IMR-90 (cell line): Measurements from ENCODE around the gene ZDBF2. TPM values are rescaled to one million over a fixed set of nuclear protein-coding genes. Genes with fewer than 3 reads are reported as not detected.

Experiments used
- ATAC-seq: fragments of 200-7000 bp; cut with Tn5 transposase; 2 replicates; pipeline ENCODE4 v1.9.1; 2020; ENCODE audit warnings: low read depth, mild to moderate bottlenecking, moderate library complexity
- BruUV-seq: library from RNA; stranded (reverse); fragments of 400-500 nt; replicated peaks from 2 replicates; lab custom pipeline; 2021; lab: Mats Ljungman, UMichigan
- CTCF ChIA-PET: fragments of 300-600 bp; formaldehyde crosslinking; extraction: SDS; loops from one replicate; lab custom pipeline; 2021; ENCODE audit warnings: antibody characterized with exemption; lab: Yijun Ruan, JAX
- POLR2A ChIA-PET: fragments of 300-600 bp; sonication (Branson Sonifier 250); formaldehyde crosslinking; loops from one replicate; lab custom pipeline; 2022; ENCODE audit warnings: antibody characterized with exemption; ENCODE audit not compliant: unreplicated experiment; lab: Charles Lee
- DNase-seq: peaks from one replicate; pipeline ENCODE4 v3.0.0; 2013
- H2AFZ ChIP-seq: replicated peaks from 2 replicates; pipeline ENCODE3; 2013; ENCODE audit warnings: low read length, mild to moderate bottlenecking; ENCODE audit not compliant: poor library complexity
- H2AK5ac ChIP-seq: 2 replicates; pipeline ENCODE4 v1.6.1; 2013; ENCODE audit warnings: low read depth, low read length, inconsistent platforms
- H2AK9ac ChIP-seq: replicated peaks from 2 replicates; pipeline ENCODE3; 2013; ENCODE audit warnings: mild to moderate bottlenecking, low read depth, low read length, moderate library complexity; ENCODE audit not compliant: poor library complexity
- H2BK120ac ChIP-seq: 2 replicates; pipeline ENCODE4 v1.6.1; 2013; ENCODE audit warnings: low read depth, low read length, inconsistent platforms
- H2BK15ac ChIP-seq: 3 replicates; pipeline ENCODE4 v1.6.1; 2013; ENCODE audit warnings: low read depth, low read length, inconsistent platforms
- H2BK20ac ChIP-seq: 2 replicates; pipeline ENCODE4 v1.6.1; 2013; ENCODE audit warnings: low read depth, mild to moderate bottlenecking, inconsistent platforms, low read length, moderate library complexity
- H2BK5ac ChIP-seq: 2 replicates; pipeline ENCODE4 v1.6.1; 2013; ENCODE audit warnings: mild to moderate bottlenecking, low read depth, low read length, inconsistent platforms; ENCODE audit not compliant: poor library complexity, severe bottlenecking
- H3K14ac ChIP-seq: replicated peaks from 2 replicates; pipeline ENCODE4 v1.6.1; 2013; ENCODE audit warnings: low read depth, low read length, inconsistent platforms
- H3K18ac ChIP-seq: 2 replicates; pipeline ENCODE4 v1.6.1; 2013; ENCODE audit warnings: low read depth, low read length, control low read depth
- H3K23ac ChIP-seq: 2 replicates; pipeline ENCODE4 v1.6.1; 2013; ENCODE audit warnings: low read depth, low read length, inconsistent platforms
- H3K27ac ChIP-seq: 2 replicates; pipeline ENCODE4 v1.5.1; 2013; ENCODE audit warnings: mild to moderate bottlenecking, control low read depth, low read length; ENCODE audit not compliant: insufficient read depth
- H3K27me3 ChIP-seq: 2 replicates; pipeline ENCODE4 v1.6.1; 2013; ENCODE audit warnings: low read length; ENCODE audit not compliant: control insufficient read depth, insufficient read depth
- H3K36me3 ChIP-seq: 2 replicates; pipeline ENCODE4 v1.6.1; 2013; ENCODE audit warnings: low read length, mixed read lengths; ENCODE audit not compliant: control insufficient read depth, insufficient read depth
- H3K4ac ChIP-seq: 2 replicates; pipeline ENCODE4 v1.6.1; 2013; ENCODE audit warnings: low read depth, low read length, inconsistent platforms
- H3K4me1 ChIP-seq: 2 replicates; pipeline ENCODE4 v1.6.1; 2013; ENCODE audit warnings: low read length, mixed read lengths; ENCODE audit not compliant: control insufficient read depth, insufficient read depth
- H3K4me2 ChIP-seq: 2 replicates; pipeline ENCODE4 v1.6.1; 2013; ENCODE audit warnings: low read depth, mild to moderate bottlenecking, control low read depth, low read length, moderate library complexity
- H3K4me3 ChIP-seq: 2 replicates; pipeline ENCODE4 v1.5.1; 2013; ENCODE audit warnings: low read depth, mild to moderate bottlenecking, control low read depth, low read length, moderate library complexity; ENCODE audit not compliant: insufficient read depth
- H3K56ac ChIP-seq: 2 replicates; pipeline ENCODE4 v1.6.1; 2013; ENCODE audit warnings: low read length, inconsistent platforms; ENCODE audit not compliant: insufficient read depth; ENCODE audit errors: extremely low read depth
- H3K79me1 ChIP-seq, 2 experiments: 2 replicates each; pipeline ENCODE4 v1.6.1; 2013; ENCODE audit warnings: low read length in 2 of 2, inconsistent platforms in 1 of 2, low read depth in 1 of 2
- H3K9ac ChIP-seq: 2 replicates; pipeline ENCODE4 v1.6.1; 2013; ENCODE audit warnings: low read depth, low read length, control low read depth
- H3K9me1 ChIP-seq: 2 replicates; pipeline ENCODE4 v1.6.1; 2013; ENCODE audit warnings: low read length, inconsistent platforms; ENCODE audit not compliant: insufficient read depth
- H3K9me3 ChIP-seq: 2 replicates; pipeline ENCODE4 v1.6.1; 2013; ENCODE audit warnings: low read length; ENCODE audit not compliant: control insufficient read depth, insufficient read depth
- H4K20me1 ChIP-seq: 2 replicates; pipeline ENCODE4 v1.6.1; 2013; ENCODE audit warnings: low read length, inconsistent platforms; ENCODE audit not compliant: insufficient read depth
- H4K5ac ChIP-seq: 2 replicates; pipeline ENCODE4 v1.6.1; 2013; ENCODE audit warnings: mild to moderate bottlenecking, low read depth, low read length, control low read depth
- H4K8ac ChIP-seq, 2 experiments: 2 replicates each; pipeline ENCODE4 v1.6.1; 2013; ENCODE audit warnings: low read depth in 2 of 2, low read length in 2 of 2, control low read depth in 1 of 2, inconsistent platforms in 1 of 2
- H4K91ac ChIP-seq: 2 replicates; pipeline ENCODE4 v1.6.1; 2013; ENCODE audit warnings: low read depth, low read length, inconsistent platforms; ENCODE audit not compliant: insufficient read depth
- CEBPB ChIP-seq: IDR thresholded peaks from 2 replicates; pipeline ENCODE4 v1.6.1; 2012; ENCODE audit warnings: low read depth, low read length, improper control_type of control experiment
- CTCF ChIP-seq: conservative IDR thresholded peaks from 2 replicates; pipeline ENCODE4 v1.5.1; 2012; ENCODE audit warnings: mild to moderate bottlenecking, low read depth, low read length, improper control_type of control experiment
- ELK1 ChIP-seq: fragments of 150-350 bp; IDR thresholded peaks from 2 replicates; pipeline ENCODE4 v1.6.1; 2016; ENCODE audit warnings: low read depth, mild to moderate bottlenecking, low read length, moderate library complexity, borderline replicate concordance
- FOS ChIP-seq: fragments of 150-350 bp; IDR thresholded peaks from 2 replicates; pipeline ENCODE4 v1.6.1; 2016; ENCODE audit warnings: low read depth, low read length
- MAFK ChIP-seq: IDR thresholded peaks from 2 replicates; pipeline ENCODE4 v1.6.1; 2012; ENCODE audit warnings: low read depth, low read length, improper control_type of control experiment
- MAZ ChIP-seq: IDR thresholded peaks from 2 replicates; pipeline ENCODE4 v1.6.1; 2012; ENCODE audit warnings: low read depth, mild to moderate bottlenecking, low read length, improper control_type of control experiment, moderate library complexity, borderline replicate concordance
- MXI1 ChIP-seq: IDR thresholded peaks from 2 replicates; pipeline ENCODE4 v1.6.1; 2012; ENCODE audit warnings: low read depth, mild to moderate bottlenecking, low read length, moderate library complexity, borderline replicate concordance
- NFE2L2 ChIP-seq: fragments of 150-350 bp; IDR thresholded peaks from 2 replicates; pipeline ENCODE4 v1.6.1; 2016; ENCODE audit warnings: low read depth, mild to moderate bottlenecking, low read length
- POLR2A ChIP-seq: IDR thresholded peaks from 2 replicates; pipeline ENCODE4 v1.6.1; 2012; ENCODE audit warnings: mild to moderate bottlenecking, low read depth, low read length
- RAD21 ChIP-seq: IDR thresholded peaks from 2 replicates; pipeline ENCODE4 v1.6.1; 2012; ENCODE audit warnings: low read length, improper control_type of control experiment
- RCOR1 ChIP-seq: IDR thresholded peaks from 2 replicates; pipeline ENCODE4 v1.6.1; 2012; ENCODE audit warnings: mild to moderate bottlenecking, low read length, improper control_type of control experiment; ENCODE audit not compliant: insufficient replicate concordance
- RFX5 ChIP-seq: IDR thresholded peaks from 2 replicates; pipeline ENCODE4 v1.8.0; 2012; ENCODE audit warnings: low read depth, mild to moderate bottlenecking, low read length, moderate library complexity
- SMC3 ChIP-seq: fragments of 150-350 bp; IDR thresholded peaks from 2 replicates; pipeline ENCODE4 v1.6.1; 2016; ENCODE audit warnings: low read depth, mild to moderate bottlenecking, antibody characterized with exemption, low read length, moderate library complexity
- WGBS, 2 experiments: methylation state at CpG; one replicate each; pipeline versions ENCODE4 v1.1.5 to v1.1.7; 2013; ENCODE audit warnings: missing lambda C conversion rate in 2 of 2; ENCODE audit not compliant: insufficient read length in 1 of 2; ENCODE audit errors: extremely low coverage in 2 of 2; 5-methylcytosine and 5-hydroxymethylcytosine counted together
- dilution Hi-C: fragments of 300-500 bp; cut with HindIII; formaldehyde crosslinking; loops from one replicate; pipeline ENCODE4 v1.14.3; 2018; ENCODE audit warnings: low sequenced_read_pairs; ENCODE audit not compliant: unreplicated experiment
- in situ Hi-C: fragments of 300-500 bp; cut with MboI; formaldehyde crosslinking; loops from 3 replicates; pipeline ENCODE4 v1.14.3; 2019; ENCODE audit warnings: low sequenced_read_pairs, inconsistent platforms, mixed read lengths
- intact Hi-C: fragments of 100-400 bp; cut with micrococcal nuclease; formaldehyde crosslinking; loops from 2 replicates; pipeline ENCODE4 v1.10.0; 2022
- polyA plus RNA-seq, 3 experiments: library from polyadenylated mRNA; depleted of rRNA; stranded (reverse); fragments of >200 nt; gene quantifications; 2 replicates each; pipeline ENCODE4 v1.2.3, GENCODE V29; 2012; ENCODE audit warnings: low replicate concordance in 1 of 3
- total RNA-seq: library from RNA; depleted of rRNA; stranded (reverse); fragments of >200 nt; gene quantifications from 2 replicates; pipeline ENCODE4 v1.2.3, GENCODE V29; 2012

ZDBF2 gene
- total and polyA plus RNA-seq, 2 of the 4 experiments (the other 2 are of a cell fraction): 1.9 to 10.2 TPM

DNA sequence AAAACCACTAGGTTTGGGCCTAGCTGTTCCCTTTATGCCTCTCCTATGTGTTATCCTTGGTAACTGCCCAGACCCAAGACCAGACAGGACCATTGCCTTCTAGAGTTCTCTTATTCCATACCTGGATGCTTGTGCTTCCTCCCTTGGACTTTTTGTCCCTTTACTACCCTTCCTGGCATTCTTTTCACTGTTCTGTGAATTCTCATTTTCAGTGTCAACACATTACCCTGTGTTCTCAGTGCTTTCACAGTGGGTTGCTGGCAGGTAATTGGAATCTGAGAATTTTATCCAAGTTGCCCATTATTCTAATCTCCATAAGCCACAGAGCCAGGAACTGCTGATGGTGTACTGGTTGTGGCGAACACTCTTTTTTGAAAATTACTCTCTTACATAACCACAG is 41.7 kb downstream of the ZDBF2 start:
- H2AFZ ChIP-seq: no peak overlapping the region
- intact Hi-C loops: no loop called here
- no peak overlapping the region for H2BK20ac ChIP-seq
- WGBS, 2 experiments: no CpG with 5 or more reads among the region's 1 CpG
- no TSS peak for BruUV-seq
- POLR2A ChIA-PET: no interaction called here
- no peak for DNase-seq
- no peak overlapping the region for H3K18ac ChIP-seq
- H2AK5ac ChIP-seq: no peak overlapping the region
- no peak overlapping the region for H2BK15ac ChIP-seq
- no peak overlapping the region for H4K8ac ChIP-seq
- no peak for ATAC-seq
- H3K4ac ChIP-seq: no peak overlapping the region
- H3K23ac ChIP-seq: no peak overlapping the region
- no peaks in the 10 kb centered on the region for H3K27me3 ChIP-seq
- no peak overlapping the region for H4K91ac ChIP-seq
- no peak overlapping the region for H3K9ac ChIP-seq
- H3K4me3 ChIP-seq: no peak overlapping the region
- H3K4me2 ChIP-seq: no peak overlapping the region
- H3K56ac ChIP-seq: no peak overlapping the region
- no peaks in the 10 kb centered on the region for H3K79me1 ChIP-seq
- H3K4me1 ChIP-seq: no peaks in the 10 kb centered on the region
- H3K9me1 ChIP-seq: no peaks in the 10 kb centered on the region
- no peak overlapping the region for H4K5ac ChIP-seq
- H4K20me1 ChIP-seq: no peaks in the 10 kb centered on the region
- dilution Hi-C loops: no loop called here
- no peak for TF ChIP-seq CEBPB
- TF ChIP-seq NFE2L2: no peak
- no peak for TF ChIP-seq RFX5
- no peak for TF ChIP-seq RCOR1
- TF ChIP-seq MAFK: no peak
- no peak for TF ChIP-seq FOS
- TF ChIP-seq ELK1: no peak
- TF ChIP-seq CTCF: no peak
- no peak for TF ChIP-seq MXI1
- TF ChIP-seq SMC3: no peak
- TF ChIP-seq POLR2A: no peak
- no peak for TF ChIP-seq RAD21
- TF ChIP-seq MAZ: no peak
- H3K9me3 ChIP-seq: no peaks in the 10 kb centered on the region
- H3K27ac ChIP-seq: no peak overlapping the region
- CTCF ChIA-PET: no interaction called here
- in situ Hi-C loops: no loop called here
- H2BK5ac ChIP-seq: no peak overlapping the region
- H3K14ac ChIP-seq: no peak overlapping the region
- no peaks in the 10 kb centered on the region for H3K36me3 ChIP-seq
- H2AK9ac ChIP-seq: no peak overlapping the region
- H2BK120ac ChIP-seq: no peak overlapping the region
